ENCODE measurements around the gene NHSL2.

GRCh38 chrX:71949363-71949762, 38.7 kb downstream of the NHSL2 start:
- no peak for TF ChIP-seq CTCF (IDR thresholded peaks at IDR 0.05)
- no peak for TF ChIP-seq POLR2A (IDR thresholded peaks at IDR 0.05)

All from thyroid gland (tissue), 4 donors.